Measurements from ENCODE around the gene GNAI2.
"Not testable (repeated sequence)": the region's sequence is repeated elsewhere in the genome, so short reads cannot be mapped to it uniquely, and the experiment has no call there.

Gene GNAI2

DNA sequence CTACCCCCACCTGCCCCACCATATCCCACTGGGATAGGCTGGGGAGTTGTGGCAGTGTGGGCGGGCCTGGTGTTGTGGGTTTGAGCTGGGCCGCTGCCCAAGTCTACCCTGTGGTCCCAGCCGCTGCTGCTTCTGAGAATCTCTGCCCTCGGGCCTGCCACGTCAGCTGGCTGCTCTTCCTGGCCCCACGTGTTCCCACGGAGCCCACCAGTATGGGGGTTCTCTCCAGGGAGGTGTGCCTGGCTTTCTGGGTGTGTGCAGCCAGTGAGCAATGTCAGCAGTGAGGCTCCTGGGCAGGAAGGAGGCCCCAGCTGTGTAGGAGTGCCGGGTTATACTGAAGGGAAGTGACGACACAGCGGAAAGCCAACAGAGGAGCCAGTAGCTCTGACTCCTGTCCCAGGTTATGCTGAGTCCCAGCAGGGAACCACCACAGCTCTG is 10.5 kb downstream of the GNAI2 start:
- peak; percentile 79 to 86 for DNase-seq

DNA sequence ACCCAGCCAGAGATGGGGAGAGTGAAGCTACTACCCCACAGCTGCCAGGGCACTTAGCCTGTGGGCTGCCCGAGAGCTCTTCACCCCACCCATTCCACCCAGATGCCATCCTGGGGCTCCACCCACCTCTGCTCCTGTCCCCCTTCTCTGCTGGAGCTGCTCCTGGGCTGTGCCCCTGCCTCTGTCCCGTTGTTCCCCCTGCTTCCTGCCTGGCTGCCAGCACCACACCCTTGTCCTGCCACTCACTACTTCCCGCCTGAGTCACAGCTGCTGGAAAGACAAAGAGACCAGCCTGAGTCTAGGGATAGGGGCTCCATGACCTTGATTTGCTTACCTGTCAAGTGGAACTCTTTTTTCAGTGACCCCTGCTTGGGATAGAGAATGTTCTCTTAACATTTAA is 12.4 kb downstream of the GNAI2 start:
- no peak for DNase-seq

DNA sequence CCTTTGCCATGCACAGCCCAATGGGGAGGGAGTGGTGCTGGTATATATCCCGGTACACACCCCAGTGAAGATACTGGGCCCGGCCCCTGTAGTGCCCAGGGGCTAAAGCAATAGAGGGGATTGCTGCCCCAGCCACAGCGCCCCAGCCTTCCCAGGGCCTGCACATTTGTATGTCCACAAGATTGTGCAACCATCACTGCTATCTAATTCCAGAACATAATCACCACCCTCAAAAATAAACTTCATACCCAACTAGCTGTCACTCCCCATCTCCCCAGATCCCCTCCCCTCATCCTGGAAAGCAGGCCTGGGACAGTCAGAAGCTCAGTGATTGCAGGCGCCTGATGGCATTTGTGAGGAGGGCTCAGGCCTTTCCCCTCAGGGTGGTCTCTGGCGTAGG is 13.5 kb downstream of the GNAI2 start:
- DNase-seq, result no peak

DNA sequence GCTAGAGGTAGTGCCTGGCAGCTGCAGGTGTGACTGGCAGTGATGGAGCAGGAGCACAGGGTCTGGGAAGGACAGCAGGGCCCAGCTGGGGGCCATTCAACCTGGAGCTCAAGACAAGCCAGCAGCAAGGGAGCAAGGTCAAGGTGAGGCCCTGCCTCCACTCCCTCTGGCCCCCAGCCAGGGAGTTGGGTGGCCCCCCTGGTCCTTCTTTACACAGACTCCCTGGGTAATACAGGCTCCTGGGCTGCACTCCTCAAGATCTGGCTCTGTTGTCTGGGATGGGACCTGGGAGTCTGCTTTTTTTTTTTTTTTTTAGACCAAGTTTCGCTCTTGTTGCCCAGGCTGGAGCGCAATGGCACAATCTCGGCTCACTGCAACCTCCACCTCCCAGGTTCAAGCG is 14.5 kb downstream of the GNAI2 start:
- no peak for DNase-seq

DNA sequence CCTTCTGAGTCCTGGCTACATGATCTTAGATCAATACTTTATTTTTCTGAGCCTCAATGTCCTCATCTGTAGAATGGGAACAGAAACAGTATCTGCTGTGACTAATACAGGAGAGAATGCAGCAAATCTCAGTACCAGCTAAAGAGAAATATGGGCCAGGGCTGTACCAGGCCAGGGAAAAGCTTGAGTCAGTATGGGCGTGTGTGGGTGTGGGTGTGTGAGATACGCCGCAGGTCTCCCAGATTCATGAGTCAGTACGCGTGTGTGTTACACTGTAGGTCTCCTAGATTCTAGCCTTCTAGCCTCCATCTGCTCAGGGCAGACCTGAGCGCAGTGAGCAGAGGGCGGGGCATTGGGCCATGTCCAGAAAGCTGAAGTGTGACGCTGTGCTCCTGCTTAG is 15.2 kb downstream of the GNAI2 start:
- peak; percentile 48 to 61 for DNase-seq

DNA sequence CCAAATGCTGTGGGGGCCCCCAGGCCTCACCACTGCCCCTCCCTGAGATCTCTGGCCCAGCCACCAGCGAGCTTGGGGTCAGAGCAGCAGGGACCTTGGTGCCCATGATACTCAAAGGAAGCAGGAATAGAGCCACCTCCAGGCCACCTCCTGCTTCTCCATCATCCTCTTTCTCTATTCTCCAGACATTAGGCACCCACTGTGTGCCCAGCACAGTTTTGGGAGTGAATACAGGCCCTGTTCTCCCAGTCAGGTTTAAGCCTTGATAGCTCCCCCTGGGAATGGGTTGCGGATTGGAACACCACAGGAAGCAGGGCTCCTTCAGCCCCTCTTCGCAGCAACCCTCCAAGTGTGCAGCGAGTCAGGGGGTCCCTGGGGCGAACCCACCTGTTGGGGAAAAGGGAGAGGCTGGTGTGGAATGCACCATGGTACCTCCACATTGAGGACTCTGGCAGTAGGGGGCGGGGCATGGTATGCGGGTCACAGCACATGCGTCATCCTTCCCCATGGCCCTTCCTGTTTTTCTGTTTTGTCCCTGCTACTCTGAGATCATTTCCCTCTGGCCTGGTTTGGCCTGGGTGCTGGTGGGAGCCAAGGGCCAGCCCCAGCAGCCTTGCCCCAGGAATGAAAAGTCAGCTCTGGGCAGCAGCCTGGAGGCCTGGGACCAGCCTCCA is 18.7 kb downstream of the GNAI2 start:
- DNase-seq, result no peak

DNA sequence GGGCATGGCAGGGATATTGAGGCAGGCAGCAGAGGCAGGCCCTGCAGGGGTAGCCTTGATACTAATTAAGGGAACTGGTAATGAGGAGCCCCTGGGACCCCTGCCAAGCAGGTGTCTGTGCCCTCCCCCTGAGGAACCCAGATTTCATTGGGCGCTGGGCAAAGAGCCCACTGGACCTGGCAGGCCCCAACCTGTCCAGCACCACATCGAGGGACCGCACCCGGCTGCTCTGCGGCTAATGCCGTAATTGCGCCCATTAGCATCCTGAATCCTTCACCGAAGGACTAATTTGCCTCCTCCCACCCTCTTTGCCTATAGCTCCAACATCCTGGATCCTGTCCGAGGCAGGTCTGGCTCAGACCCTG is 19.2 kb downstream of the GNAI2 start:
- DNase-seq, result no peak

DNA sequence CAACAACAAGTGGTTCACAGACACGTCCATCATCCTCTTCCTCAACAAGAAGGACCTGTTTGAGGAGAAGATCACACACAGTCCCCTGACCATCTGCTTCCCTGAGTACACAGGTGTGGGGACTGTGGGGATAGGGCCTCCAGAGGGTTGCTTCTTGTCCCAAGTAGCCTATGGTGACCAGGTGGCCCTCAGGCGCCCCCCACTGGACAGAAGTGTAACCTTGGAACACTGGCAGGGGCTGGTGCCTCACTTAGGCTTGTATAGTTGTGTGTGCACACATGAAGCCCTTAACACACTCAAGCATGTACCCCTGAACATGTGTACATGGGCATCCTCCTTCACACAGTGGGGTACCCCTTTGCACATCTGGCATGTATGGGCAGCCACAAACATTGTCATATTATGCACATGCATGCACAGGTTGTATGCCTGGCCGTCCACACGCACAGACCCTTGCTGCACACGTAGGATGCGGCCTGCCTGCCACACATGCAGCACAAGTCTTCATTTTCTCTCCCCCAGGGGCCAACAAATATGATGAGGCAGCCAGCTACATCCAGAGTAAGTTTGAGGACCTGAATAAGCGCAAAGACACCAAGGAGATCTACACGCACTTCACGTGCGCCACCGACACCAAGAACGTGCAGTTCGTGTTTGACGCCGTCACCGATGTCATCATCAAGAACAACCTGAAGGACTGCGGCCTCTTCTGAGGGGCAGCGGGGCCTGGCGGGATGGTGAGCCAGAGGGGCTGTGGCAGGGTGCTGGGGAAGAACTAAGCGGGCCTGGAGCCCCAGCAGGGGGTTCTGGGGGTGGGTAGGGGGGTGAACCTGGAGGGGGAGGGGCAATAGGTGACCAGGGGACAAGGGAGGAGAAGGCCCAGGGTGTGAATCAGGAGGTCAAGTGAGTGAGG is 21.2 kb downstream of the GNAI2 start:
- no peak for DNase-seq

DNA sequence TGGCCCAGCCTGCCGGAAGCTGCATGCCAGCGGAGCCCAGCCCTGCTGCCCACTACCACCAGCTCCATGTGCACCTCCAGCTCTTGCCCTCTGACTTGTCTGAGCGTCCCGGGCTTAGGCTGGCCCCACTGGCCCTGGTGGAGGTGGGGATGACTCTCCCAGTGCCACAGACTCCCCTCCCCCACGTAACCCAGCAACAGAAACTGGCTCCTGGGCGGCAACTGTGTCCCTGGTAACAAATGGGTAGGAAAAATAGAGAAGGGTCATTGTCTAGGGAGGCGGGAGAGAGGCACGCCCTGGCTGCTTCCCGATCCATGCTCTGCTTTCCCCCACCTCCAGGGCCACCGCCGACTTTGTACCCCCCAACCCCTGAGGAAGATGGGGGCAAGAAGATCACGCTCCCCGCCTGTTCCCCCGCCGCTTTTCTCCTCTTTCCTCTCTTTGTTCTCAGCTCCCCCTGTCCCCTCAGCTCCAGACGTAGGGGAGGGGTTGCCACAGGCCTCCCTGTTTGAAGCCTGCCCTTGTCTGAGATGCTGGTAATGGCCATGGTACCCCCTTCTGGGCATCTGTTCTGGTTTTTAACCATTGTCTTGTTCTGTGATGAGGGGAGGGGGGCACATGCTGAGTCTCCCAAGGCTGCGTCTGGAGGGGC is 22.2 kb downstream of the GNAI2 start:
- no peak for DNase-seq

DNA sequence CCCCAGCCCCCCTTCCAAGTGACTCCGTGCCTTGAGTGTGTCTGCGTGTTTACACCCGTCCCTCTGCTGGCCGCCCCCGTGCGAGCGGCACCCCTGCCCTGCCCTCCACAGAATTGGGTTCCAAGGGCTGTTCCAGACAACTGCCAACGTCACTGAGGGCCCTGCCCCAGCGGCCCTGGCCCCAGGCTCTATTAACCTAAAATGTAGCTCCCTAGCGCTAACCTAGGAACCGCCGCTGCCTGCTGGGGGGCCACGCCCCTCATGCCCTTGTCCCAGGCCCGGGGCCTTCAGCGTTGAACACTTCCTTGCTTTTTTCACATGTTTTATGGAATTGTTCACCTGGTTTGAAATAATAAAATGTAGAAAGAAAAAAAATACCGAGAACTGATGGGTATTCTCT is 23.0 kb downstream of the GNAI2 start:
- no peak for DNase-seq

DNA sequence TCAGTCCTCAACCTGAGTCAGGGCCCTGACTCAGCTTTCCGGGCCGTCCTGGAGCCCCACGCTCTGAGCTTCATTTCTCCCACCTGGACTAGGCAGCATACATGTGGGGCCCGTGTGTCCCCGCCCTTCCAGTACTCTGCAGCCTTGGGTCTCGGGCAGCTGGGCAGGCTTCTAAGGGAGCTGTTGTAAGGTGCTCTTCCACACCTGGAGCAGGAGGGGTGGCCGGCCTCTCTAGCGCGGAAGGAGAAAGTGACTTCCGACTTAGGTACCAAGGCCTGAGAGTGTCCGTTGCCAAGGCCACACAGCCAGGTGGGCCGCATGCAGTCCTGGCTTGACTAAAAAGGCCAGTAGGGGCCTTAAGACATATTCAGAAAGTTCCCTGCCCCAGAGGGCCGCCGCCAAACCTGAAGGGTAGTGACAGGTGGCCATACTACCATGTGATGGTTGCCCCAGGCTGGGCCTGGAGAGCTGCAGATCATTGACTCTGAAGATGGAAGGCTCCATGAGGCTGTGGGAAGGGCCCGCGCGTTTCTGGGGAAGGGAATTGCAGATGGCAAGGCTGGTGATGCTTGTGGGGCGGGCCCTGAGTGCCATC is 23.5 kb downstream of the GNAI2 start:
- no peak for DNase-seq

DNA sequence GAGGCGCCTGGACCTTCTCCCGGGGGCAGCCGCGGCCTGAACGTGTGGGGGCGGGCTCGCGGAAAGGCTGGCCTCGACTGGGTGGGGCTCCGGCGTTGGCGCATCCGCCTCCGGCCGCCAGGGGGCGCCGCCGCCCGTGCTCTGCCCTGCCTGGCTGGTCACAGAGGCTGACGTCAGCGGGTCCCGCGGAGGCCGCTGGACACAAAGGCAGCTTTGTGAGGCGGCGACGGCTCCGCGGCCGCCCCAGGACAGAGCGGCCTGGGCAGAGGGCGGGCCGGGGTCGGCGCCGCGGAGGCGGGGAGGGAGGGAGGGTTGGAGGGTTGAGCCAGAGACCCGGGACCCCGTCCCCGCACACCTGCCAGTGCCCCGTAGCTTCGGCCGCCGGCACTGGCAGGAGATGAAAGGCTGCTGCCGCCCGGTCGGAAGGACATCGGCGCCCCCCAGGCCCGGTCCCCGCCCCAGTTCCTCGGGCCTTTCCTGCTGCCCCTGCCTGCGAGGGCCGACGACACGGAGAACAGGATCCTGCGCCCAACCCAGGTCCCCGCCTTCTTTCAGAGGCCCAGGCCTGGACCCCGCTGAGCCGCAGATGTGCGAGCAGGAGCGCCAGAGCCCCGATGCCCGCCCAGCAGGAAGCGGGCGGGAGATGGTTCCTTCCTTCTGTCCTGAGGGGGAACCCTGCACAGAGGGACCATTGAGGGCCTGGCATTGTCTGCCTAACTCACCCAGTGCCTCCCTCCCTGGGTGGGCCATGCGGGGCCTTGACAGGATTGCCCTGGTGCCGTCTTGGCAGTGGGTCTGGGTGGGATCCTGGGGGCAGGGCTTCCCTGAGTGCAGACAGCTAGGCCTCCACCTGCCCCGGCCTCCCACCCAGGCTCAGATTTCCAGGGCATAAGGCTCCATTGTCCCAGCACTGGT is 24.3 kb downstream of the GNAI2 start:
- DNase-seq, result peak; percentile 73

DNA sequence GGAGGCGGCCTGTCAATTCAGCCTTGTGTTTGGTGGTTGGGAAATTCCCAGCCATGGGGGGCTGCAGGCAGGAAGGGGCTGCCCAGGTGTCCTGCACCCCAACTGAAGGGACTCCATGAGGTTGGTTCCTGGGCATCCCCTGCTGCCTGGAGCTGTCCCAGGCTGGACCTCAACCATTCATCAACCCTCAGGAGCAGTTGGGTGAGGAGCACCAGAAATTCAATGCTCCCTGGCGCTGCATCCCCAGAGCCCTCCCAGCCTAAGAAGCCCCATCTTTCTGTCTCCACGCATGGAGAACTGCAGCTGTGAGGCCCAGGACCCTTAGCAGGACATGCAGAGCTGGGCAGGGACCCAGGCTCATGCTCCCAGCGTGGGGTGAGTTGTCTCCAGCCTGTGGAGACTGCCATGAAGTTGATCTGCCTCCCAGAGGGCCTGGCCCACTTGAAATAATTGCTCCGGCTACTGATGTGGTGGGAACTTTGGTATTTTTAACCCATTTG is 25.0 kb downstream of the GNAI2 start:
- no peak for DNase-seq

DNA sequence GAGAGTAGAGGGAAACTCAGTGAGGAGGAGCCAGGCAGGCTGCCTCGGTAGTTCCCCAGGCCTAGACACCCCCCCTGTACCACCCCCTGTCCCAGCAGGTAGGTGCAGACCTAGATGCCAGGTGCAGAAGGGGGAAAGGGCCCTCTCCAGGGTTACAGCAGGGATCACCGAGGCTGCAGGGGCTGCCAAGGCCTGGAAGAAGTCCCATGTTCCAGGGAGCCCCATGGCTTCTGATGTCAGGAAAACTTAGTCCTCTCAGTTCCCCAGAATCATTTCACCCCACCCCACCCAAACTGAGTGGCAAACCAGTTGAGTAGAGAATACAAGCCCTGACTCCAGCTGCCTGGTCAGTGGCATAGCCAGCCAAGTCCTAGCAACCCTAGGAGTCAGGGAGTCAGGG is 25.5 kb downstream of the GNAI2 start:
- DNase-seq, result no peak

DNA sequence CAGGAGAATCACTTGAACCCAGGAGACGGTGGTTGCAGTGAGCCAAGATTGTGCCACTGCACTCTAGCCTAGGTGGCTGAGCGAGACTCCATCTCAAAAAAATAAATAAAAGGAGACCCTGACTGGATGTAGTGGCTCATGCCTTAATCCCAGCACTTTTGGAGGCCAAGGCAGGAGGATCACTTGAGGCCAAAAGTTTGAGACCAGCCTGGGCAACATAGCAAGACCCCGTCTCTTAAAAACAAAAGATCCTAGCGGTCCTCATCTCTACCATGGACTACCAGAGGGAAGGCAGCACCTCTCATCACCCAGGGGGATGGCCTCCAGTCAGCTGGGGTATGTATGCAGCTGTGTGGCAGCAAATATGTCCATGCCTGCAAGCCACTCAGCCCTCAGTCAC is 26.2 kb downstream of the GNAI2 start:
- not testable (repeated sequence) for DNase-seq

DNA sequence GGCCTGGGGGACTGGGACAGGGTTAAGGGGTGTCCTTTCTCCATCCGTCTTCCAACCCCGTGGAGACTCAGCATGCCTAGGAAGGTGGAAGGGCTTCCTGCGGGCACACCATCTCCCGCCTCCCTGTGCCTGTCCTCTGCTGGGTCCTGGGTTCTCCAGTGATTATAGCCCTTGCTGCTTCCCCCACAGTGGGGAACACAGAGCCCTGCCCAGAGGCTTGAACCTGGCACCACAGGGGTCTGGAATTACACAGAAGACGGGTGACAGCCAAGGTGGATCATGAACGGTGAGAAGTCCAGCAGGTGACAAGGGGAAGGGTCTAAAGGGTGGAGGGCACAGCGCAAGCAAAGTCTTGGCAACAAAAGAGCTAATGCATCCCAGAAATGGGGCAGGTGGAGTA is 26.8 kb downstream of the GNAI2 start:
- no peak for DNase-seq

DNA sequence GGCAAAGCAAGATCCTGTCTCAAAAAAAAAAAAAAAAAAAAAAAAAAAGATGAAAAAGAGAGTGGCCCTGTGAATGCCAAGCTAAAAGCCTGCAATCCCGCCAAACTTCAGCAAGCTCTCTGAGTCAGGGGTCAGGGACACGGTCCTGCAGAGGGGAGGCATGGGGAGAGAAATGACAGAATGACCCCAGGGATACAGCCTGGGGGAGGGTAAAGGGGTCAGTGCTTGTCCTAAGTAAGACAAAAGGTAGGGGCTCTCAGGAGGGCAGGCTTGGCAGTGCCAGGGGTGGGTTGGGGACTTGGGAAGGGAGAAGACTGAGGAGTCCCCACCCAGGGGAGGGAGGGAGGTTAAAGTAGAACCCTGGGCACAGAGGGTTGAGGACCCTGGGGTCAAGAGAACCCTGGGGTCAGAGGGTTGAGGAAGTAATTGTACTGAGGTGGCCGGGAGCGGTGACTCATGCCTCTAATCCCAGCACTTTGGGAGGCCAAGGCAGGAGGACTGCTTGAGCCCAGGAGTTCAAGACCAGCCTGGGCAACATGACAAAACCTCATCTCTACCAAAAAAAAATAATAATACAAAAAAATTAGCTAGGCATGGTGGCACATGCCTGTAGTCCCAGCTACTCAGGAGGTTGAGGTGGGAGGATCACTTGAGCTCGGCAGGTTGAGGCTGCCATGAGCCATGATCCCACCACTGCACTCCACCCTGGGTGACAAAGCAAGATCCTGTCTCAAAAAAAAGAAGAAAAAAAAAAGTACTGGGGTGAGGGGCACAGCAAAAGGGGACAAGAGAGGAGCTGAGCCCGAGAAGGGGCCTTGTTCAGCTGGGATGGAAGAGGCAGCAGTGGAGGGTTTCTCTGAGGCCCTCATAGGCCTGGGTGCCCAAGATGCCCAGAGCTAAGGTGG is 27.7 kb downstream of the GNAI2 start:
- DNase-seq, result no peak

DNA sequence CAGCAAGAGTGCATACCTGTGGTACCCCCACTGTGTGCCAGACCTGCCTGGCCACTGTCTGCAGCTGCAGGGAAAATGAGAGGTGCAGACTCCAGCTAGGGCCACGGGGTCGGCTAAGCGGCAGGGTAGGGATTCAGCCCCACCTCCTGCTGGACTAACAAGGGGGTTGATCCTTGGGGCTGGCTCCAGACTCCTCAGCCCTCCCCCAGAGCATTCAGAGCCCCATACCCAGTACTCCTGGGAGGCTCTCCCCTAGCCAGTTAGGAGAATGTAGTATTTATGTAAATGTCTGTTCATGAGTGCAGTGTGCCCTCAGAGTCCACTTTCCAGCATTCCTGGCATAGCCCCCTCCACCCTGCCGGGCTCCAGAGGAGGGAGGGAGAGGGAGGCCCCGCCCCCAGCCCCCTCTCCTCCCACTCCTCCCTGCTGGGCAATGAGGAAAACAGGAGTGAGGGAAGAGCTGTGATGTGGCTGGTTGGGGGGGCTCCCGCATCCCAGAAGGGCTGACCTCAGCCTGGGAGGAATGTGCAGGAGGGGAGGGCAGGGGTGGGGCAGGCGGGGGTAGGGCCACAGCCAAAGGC is 28.5 kb downstream of the GNAI2 start:
- no peak for DNase-seq

DNA sequence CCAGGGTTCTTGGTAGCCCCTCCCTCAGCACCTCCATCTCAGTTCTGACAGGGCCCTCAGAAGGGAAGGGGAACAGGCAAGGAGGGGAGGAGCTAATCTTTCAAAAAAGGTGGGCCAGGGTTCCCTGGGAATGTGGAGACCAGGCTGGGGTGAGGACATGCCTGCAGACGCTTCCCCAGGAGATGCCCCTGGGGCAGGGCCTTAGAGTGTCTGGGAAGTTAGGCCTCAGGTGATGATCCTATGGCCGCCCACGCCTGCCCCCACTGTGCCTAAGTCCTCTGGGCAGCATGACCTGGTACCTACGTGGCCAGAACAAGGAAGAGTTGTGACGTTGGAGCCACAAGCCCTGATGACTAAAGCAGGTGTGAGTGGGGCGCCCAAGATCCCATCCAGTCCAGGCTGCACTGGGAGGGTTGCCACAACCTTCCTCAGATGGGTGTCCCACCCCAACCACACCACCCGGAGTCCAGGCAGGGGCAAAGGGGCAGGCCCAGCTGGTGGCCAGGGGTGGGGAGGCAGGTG is 29.0 kb downstream of the GNAI2 start:
- DNase-seq, result no peak

DNA sequence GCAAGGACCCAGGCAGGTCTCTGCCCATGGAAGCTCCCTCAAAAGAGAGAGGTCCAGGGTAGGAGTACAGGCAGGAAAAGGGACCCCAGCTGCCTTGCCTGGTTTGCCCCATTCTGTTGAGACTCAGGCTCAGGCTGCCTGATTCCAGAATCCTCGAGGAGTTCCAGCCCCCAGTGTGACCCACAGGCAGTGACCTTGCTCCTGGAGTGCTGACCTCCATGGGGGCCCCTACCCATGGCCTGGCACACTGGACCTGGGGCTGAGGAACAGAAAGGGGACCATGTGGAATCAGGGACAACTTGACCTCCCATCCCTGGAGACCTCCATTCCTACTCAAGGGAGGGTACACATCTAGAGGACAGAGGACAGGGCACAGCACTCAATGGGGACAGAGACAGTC is 29.6 kb downstream of the GNAI2 start:
- no peak for DNase-seq
